ENCODE results near the gene ZBTB44. TPM values are rescaled to one million over a fixed set of nuclear protein-coding genes. Genes with fewer than 3 reads are reported as not detected.
"Not testable (repeated sequence)": the region's sequence is repeated elsewhere in the genome, so short reads cannot be mapped to it uniquely, and the experiment has no call there.

The ZBTB44 gene
- total RNA-seq, 1 donor from 2014 or later: 32.6 TPM

DNA sequence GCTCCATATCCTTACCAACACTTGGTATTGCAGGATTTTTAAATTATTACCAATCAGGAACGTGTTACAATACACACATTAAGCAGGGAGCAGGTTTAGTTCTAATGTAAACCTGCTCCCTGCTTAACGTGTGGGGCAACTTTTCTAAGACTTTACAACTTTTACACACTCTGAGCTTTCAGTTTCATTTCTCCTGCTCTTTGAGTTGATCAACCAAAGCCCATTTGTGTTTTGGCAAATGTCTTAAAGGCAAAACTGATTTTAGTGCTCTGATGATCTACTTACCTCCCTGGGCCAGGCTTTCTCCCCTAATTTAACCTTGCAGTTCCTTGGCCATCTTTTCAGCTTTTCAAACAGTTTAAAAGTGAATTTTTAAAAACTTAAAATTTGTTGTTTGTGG is 70.9 kb downstream of the ZBTB44 start:
- H3K4me1 Mint-ChIP-seq (ENCODE audit: unreplicated experiment): peaks cover 3% of the 10 kb centered on the region
- TF ChIP-seq, protein P1, sequence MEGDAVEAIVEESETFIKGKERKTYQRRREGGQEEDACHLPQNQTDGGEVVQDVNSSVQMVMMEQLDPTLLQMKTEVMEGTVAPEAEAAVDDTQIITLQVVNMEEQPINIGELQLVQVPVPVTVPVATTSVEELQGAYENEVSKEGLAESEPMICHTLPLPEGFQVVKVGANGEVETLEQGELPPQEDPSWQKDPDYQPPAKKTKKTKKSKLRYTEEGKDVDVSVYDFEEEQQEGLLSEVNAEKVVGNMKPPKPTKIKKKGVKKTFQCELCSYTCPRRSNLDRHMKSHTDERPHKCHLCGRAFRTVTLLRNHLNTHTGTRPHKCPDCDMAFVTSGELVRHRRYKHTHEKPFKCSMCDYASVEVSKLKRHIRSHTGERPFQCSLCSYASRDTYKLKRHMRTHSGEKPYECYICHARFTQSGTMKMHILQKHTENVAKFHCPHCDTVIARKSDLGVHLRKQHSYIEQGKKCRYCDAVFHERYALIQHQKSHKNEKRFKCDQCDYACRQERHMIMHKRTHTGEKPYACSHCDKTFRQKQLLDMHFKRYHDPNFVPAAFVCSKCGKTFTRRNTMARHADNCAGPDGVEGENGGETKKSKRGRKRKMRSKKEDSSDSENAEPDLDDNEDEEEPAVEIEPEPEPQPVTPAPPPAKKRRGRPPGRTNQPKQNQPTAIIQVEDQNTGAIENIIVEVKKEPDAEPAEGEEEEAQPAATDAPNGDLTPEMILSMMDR (IDR thresholded peaks at IDR 0.05; ENCODE audit: unreplicated experiment): no peak
- no peak overlapping the region for H3K27ac Mint-ChIP-seq (ENCODE audit: unreplicated experiment)
- H3K9me3 Mint-ChIP-seq (ENCODE audit: unreplicated experiment): no peaks in the 10 kb centered on the region
- H3K36me3 Mint-ChIP-seq (ENCODE audit: low read depth, unreplicated experiment): no peaks in the 10 kb centered on the region
- no peak for DNase-seq (ENCODE audit: low spot score)
- no peak overlapping the region for H3K4me3 Mint-ChIP-seq (ENCODE audit: unreplicated experiment)
- no peaks in the 10 kb centered on the region for H3K27me3 Mint-ChIP-seq (ENCODE audit: unreplicated experiment)

DNA sequence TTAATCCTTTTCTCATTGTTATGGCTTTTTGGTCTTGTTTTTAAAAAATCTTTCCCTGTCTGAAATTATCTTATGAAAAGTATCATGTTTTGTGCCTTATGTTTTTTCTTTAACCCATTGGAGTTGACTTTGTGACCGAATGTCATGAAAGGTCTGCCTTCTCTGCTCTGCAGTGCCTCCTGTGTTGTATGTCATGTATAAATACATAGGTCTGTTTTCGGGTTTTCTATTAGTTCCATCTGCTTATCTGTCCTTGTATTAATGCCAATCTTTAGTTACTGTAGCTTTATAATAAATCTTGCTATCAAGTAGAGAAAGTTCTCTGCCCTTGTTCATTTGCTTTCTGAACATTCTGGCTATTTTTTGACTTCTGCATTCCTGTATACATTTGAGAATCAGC is 73.0 kb downstream of the ZBTB44 start:
- Mint-ChIP-seq H3K27me3 (ENCODE audit: unreplicated experiment) (no peaks in the 10 kb centered on the region), H3K4me3 (ENCODE audit: unreplicated experiment) (no peak overlapping the region), H3K9me3 (ENCODE audit: unreplicated experiment) (no peaks in the 10 kb centered on the region), H3K4me1 (ENCODE audit: unreplicated experiment) (peaks cover 3% of the 10 kb centered on the region), H3K36me3 (ENCODE audit: low read depth, unreplicated experiment) (peaks cover 3% of the 10 kb centered on the region), H3K27ac (ENCODE audit: unreplicated experiment) (no peak overlapping the region)
- TF ChIP-seq, protein P1 (IDR thresholded peaks at IDR 0.05; ENCODE audit: unreplicated experiment): no peak
- DNase-seq (ENCODE audit: low spot score): no peak

DNA sequence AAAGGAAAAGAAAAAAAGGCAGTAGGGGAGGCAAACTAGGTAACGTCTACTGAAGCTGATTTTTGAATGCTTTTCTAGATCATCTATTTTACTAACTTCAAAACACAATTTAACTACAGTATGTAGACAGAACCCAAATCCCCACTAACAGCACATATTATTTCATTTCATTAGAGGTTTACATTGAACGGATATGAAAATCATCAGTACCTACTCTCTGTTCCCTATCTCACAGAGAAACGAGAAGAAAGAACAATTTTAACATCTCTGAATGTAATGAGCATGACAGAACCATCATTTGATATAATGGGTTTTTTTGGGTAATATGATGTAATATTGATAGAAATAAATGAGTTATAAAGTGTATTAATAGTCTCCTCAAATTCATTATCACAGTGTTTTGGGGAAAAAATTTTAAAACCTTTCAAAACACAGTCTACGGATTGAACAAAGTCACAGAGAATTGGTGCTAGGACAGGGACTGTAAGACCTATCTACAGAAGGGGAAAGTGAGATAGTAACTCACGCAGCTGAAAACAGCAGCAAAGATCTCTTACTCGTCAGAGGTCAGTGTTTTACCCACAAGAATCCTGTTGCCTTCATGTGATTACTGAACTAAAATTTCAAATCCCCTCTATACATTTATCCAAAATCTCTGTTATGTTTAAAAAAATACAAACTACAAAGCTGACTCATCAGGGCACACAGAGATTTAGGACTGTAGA is 77.3 kb downstream of the ZBTB44 start:
- H3K4me3 Mint-ChIP-seq (ENCODE audit: unreplicated experiment): no peak overlapping the region
- DNase-seq (ENCODE audit: low spot score): no peak
- peaks cover 3% of the 10 kb centered on the region for H3K36me3 Mint-ChIP-seq (ENCODE audit: low read depth, unreplicated experiment)
- H3K9me3 Mint-ChIP-seq (ENCODE audit: unreplicated experiment): no peaks in the 10 kb centered on the region
- no peak overlapping the region for H3K27ac Mint-ChIP-seq (ENCODE audit: unreplicated experiment)
- peaks cover 3% of the 10 kb centered on the region for H3K4me1 Mint-ChIP-seq (ENCODE audit: unreplicated experiment)
- no peaks in the 10 kb centered on the region for H3K27me3 Mint-ChIP-seq (ENCODE audit: unreplicated experiment)
- TF ChIP-seq, protein P1 (IDR thresholded peaks at IDR 0.05; ENCODE audit: unreplicated experiment): no peak

DNA sequence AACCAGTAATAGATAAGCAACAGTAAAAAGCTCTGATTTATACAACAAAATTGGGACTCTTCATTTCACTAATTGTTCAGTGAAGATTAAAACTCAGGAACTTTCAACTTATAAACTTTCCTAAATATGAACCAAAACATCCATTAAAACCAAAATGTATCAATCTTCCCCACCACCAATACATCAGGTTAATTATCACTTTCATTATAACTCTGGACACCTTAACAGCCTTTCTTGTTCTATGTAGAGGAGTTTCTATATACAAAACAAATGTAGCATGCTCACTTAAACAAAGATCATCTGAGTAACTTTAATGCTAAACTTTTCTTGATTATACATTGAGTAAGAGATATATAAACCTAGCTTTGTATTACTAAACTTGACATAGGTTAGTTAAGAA is 80.4 kb downstream of the ZBTB44 start:
- Mint-ChIP-seq H3K9me3 (ENCODE audit: unreplicated experiment) (no peaks in the 10 kb centered on the region), H3K36me3 (ENCODE audit: low read depth, unreplicated experiment) (peaks cover 3% of the 10 kb centered on the region), H3K27me3 (ENCODE audit: unreplicated experiment) (no peaks in the 10 kb centered on the region), H3K27ac (ENCODE audit: unreplicated experiment) (no peak overlapping the region), H3K4me1 (ENCODE audit: unreplicated experiment) (no peaks in the 10 kb centered on the region), H3K4me3 (ENCODE audit: unreplicated experiment) (no peak overlapping the region)
- DNase-seq (ENCODE audit: low spot score): no peak
- TF ChIP-seq, protein P1 (IDR thresholded peaks at IDR 0.05; ENCODE audit: unreplicated experiment): no peak

DNA sequence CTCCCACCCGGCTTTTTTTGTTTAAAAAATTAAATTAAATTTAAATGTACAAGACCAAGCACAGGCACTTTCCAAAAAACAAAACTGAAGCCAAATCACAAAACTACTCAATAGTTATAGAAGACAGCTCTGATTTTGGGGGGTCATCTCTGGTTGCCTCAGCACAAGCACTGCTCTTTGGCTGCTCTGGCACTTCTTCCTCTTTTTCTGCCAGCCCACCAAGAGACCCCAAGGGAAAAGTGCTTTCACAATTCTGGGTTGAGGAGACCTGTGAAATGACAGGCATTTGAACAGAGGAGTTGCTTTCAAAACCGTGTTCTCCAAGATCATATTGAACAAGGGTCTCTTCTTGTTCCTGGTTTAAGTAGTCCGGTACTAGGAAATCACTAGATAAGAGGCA is 80.8 kb downstream of the ZBTB44 start:
- DNase-seq (ENCODE audit: low spot score); H3K4me1 Mint-ChIP-seq (ENCODE audit: unreplicated experiment); H3K9me3 Mint-ChIP-seq (ENCODE audit: unreplicated experiment); H3K36me3 Mint-ChIP-seq (ENCODE audit: low read depth, unreplicated experiment); H3K27ac Mint-ChIP-seq (ENCODE audit: unreplicated experiment); H3K4me3 Mint-ChIP-seq (ENCODE audit: unreplicated experiment); H3K27me3 Mint-ChIP-seq (ENCODE audit: unreplicated experiment): not testable (repeated sequence)

DNA sequence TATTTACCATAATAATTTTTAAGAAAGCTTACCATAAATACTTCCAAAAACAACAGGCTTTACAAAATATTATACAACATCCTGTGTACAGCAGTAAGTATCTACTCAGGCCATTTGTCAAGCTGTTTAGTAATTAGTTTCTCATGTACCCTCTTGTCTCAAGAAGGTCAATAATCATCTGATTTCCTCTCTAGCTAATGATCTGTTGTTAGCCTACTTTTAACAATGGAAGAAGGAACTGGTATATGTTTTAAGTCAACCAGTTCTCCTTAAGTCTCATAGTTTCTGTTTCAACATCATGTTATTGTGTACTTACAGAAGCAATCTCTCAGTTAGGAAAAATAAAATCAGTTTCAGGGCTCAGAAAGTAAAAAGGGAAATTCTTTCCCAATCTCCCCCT is 81.2 kb downstream of the ZBTB44 start:
- not testable (repeated sequence) for H3K9me3 Mint-ChIP-seq (ENCODE audit: unreplicated experiment); H3K4me3 Mint-ChIP-seq (ENCODE audit: unreplicated experiment); H3K27me3 Mint-ChIP-seq (ENCODE audit: unreplicated experiment); DNase-seq (ENCODE audit: low spot score); H3K27ac Mint-ChIP-seq (ENCODE audit: unreplicated experiment); H3K36me3 Mint-ChIP-seq (ENCODE audit: low read depth, unreplicated experiment); H3K4me1 Mint-ChIP-seq (ENCODE audit: unreplicated experiment)

Measured in endothelial cell (in vitro differentiated cells).